HG03571 (cell line): ENCODE results near the gene CFAP410.

Experiments
- ATAC-seq: cut with Tn5 transposase; IDR thresholded peaks from one replicate; pipeline ENCODE4 v1.9.1; 2021; ENCODE audit not compliant: unreplicated experiment

The CFAP410 gene

GRCh38 chr21:44338971-44339910 is at the start of gene CFAP410:
Gene CFAP410 (minus strand): TSS chr21:44339390. CDS start chr21:44339194, 196 bp downstream.
- ATAC-seq: peak; percentile 80

DNA sequence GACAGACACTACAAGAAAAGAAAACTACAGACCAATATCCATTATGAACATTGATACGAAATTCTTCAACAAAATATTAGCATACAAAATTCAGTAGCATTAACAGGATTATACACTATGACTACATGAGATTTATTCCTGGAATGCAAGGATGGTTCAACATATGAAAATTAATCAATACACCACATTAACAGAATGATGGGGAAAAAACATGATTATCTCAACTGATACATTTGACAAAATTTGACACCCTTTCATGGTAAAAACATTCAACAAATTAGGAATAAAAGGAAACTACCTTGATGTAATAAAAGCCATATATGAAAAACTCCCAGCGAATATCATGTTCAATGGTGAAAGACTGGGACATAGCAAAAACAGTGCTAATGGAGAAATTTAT is 45.8 kb upstream of the CFAP410 start:
- ATAC-seq: no peak

GRCh38 chr21:44383216-44383615 is 44.0 kb upstream of the CFAP410 start:
- no peak for ATAC-seq

- ATAC-seq: no peak
Observed at GRCh38 chr21:44382536-44382935, 43.3 kb upstream of the CFAP410 start.

DNA sequence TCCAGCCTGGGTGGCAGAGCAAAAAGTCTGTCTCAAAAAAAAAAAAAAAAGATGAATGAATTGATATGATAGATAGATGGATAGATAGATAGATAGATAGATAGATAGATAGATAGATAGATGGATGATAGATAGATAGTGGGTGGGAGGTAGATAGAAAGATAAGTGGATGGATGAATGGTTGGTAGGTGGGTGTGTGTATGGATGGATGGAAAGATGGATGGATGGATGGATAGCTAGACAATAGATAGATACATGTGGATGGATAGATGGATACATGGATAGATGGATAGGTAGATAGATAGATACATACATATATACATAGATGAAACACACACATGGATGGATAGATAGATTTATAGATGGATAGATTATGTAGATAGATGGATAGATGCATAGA is 42.7 kb upstream of the CFAP410 start:
- no peak for ATAC-seq

DNA sequence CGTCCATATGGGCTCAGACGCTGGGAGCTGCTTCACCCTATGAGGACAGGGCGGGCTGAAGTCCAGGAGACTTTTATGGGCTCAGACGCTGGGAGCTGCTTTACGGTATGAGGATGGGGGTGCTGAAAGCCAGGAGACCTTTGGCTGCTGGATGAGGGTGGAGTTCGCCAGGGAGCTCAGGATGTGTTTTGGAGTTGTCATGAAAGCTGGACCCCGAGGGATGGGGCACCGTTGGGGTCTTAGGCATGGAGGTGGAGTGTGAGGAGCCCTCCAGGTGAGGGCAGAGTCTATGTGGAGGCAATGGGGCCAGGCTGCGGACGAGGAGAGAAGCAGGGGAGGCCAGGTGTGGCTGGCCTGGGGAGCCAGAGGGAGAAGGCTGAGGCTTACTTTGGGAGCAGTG is 41.7 kb upstream of the CFAP410 start:
- no peak for ATAC-seq

GRCh38 chr21:44379991-44380865 is 41.0 kb upstream of the CFAP410 start:
- no peak for ATAC-seq

- ATAC-seq: no peak
Observed at GRCh38 chr21:44379515-44379848, 40.3 kb upstream of the CFAP410 start.

DNA sequence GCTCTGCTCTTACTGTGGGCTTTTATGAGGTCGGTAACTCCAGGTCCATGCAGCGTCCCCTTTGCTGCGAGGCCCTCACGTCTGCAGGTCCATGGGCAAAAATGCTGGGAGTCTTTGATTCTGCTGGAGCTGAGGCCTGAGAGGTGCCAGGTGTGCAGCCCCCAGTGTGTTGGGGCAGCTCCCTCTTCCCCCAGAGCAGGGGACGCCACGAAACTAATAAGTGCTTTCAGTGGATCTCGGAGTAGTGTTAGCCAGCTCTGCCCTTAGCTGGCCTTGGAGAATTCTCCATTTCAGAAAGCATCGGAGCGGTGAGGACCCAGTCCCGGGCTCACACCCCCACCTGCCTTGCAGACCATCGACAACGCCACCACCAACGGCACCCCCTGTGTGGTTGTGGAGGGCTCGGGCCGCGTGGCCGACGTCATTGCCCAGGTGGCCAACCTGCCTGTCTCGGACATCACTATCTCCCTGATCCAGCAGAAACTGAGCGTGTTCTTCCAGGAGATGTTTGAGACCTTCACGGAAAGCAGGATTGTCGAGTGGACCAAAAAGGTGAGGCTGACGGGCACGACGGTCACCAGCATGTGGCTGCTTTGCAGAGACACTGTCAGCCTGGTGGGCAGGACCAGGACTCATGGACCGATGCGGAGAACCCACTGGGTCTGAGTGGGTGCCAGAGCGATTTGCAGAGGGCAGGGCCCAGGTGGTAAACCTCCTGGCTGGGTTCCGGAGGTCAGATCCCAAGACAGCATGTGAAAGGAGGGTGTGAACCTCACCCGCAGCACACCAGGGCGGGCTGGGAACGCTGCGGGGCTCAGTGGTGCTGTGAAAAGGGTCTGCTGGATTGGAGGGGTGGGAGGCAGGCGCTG is 39.7 kb upstream of the CFAP410 start:
- ATAC-seq: no peak

DNA sequence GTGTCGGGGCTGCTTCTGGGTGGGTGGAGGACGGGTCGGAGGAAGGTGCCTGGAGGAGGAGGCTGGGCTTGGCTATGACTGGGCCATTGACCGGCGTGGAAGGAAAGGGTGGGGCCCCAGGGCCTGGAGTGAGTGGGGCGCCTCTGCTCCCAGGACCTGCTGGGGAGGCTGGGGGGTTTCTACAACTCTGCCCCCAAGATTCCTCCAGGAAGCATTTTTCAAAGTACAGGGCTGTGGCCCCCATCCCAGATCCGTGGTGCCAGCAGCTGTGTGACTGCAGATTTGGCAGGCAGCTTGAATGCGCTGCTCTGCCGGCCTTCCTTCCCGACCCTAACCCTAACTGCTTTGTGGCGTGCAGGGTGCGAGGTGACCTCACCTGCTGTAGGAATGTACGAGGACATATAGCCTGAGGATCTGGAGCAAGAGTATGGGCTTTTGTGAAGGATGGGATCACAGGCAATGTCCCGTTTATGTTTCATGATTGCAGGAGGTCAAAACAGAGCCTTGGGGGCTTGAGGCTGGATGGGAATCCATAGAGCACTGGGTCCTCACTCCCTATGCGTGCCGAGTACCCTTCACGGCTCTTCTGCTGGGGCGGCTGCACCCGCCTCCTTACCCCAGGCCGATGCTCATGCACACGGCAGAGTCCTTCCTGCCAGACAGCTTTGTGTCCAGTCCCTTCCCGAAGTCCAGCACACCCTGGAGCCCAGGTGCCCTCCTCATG is 38.9 kb upstream of the CFAP410 start:
- ATAC-seq: no peak

DNA sequence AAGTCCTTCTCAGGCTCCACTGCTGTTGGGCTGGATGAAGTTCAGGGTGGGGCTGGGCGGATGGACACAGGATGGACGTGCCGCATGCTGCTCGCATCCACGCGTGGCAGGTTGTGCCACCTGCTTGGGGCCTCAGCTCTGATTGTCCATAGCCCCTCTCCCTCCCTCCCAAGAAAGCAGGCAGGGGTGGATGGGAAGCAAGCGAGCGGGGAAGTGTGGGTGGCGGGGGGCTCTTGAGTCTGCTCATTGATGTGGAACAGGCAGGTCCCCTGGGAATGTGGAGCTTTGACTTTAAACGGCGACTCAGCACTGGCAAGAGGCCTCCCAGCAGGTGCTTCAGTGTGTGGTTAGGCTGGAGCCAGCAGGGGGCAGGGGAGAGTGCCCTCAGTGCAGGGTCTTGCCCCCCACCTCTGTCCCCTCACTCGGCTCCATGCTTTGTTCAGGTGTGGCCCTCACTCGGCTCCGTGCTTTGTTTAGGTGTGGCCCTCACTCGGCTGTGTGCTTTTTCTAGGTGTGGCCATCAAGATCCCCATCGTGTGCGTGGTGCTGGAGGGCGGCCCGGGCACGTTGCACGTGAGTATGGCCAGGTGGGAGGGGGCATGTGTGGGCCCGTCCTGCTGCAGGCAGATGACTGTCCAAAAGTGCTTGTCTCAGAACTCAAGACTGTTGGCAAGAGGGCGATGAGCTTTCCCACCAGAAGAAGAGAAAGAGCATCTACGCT is 38.2 kb upstream of the CFAP410 start:
- ATAC-seq: no peak

DNA sequence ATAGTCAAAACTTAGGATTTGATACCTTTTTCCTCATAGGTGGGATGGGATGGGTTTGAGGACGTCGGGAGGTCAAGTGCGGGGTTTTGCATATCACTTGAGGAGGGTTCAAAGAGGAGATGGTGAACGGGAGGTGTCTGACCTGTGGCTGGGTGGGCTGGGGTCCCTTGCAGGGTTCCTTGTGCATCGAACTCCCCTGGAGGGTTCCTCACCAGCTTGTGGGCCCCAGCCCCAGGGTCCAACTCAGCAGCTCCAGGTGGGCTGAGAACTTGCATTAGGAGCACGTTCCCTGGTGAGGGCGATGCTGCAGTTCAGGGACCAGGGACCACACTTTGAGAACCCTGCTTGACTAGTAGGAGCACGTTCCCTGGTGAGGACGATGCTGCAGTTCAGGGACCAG is 37.4 kb upstream of the CFAP410 start:
- ATAC-seq: no peak

DNA sequence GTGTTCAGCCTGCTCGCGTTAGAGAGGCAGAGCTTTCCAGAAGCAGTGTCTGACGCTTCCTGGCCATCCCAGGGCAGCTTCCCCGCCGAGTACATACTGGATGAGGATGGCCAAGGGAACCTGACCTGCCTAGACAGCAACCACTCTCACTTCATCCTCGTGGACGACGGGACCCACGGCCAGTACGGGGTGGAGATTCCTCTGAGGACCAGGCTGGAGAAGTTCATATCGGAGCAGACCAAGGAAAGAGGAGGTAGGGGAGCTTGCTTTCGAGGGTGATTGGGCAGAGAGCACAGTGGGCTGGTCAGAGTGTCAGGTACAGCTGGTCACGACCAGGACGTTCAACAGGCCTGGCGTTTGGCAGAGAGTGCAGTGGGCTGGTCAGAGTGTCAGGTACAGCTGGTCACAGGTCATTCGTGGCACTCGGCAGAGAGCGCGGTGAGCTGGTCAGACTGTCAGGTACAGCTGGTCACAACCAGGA is 36.6 kb upstream of the CFAP410 start:
- ATAC-seq: no peak

- ATAC-seq: no peak
Observed at GRCh38 chr21:44375281-44375651, 36.1 kb upstream of the CFAP410 start.

DNA sequence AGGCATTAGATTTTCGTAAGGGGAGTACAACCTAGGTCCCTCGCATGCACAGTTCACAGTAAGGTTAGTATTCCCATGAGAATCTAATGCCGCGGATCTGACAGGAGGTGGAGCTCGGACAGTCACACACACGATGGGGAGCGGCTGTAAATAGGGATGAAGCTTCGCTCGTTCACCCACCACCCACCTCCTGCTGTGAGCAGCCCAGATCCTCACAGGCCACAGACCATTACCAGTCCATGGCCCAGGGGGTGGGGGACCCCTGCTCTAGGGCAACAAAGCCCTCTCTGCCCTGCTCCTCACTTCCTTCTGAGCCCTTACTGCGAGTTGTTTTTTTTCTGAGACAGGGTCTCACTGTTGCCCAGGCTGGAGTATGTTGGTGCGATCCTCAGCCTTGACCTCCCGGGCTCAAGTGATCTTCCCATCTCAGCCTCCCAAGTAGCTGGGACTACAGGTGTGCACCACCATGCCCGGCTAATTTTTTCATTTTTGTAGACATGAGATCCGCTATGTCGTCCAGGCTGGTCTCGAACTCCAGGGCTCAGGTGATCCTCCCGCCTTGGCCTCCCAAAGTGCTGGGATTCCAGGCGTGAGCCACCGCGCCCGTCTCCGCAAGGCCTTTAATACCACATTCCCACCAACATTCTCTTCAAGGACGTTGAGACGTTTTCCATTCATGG is 35.6 kb upstream of the CFAP410 start:
- no peak for ATAC-seq

DNA sequence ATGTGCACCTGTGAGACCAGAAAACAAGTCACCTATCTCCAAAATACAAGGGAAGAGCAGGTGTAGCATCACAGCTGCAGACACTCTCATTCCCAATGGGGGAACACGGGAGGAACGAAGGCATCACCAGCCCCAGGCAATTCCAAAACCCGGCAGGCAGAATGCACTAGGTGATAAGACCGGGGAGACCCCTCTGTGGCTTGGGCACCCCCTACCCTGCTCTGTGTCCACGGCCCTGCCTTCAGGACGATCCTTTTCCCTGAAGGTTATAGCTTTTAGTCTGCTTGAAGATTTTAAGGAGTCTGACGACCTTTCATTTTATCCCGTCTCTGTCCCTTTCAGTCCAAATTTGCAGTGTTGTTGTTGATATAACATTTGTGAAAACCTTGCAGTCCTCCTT is 33.4 kb upstream of the CFAP410 start:
- no peak for ATAC-seq

DNA sequence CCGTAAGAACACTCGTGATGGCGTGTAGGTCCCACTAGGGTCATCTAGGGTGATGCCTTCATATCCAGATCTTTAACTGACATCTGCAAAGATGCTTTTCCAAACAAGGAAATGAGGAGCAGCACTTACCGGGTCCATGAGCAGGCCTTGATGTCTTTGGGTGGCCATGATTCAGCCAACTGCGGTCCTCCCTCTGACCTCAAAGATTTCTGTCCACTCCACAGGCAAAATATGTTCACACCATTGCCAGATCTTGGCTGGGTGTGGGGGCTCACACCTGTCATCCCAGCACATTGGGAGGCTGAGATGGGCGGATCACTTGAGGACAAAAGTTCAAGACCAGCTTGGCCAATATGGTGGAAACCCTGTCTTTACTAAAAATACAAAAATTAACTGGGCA is 32.4 kb upstream of the CFAP410 start:
- no peak for ATAC-seq

DNA sequence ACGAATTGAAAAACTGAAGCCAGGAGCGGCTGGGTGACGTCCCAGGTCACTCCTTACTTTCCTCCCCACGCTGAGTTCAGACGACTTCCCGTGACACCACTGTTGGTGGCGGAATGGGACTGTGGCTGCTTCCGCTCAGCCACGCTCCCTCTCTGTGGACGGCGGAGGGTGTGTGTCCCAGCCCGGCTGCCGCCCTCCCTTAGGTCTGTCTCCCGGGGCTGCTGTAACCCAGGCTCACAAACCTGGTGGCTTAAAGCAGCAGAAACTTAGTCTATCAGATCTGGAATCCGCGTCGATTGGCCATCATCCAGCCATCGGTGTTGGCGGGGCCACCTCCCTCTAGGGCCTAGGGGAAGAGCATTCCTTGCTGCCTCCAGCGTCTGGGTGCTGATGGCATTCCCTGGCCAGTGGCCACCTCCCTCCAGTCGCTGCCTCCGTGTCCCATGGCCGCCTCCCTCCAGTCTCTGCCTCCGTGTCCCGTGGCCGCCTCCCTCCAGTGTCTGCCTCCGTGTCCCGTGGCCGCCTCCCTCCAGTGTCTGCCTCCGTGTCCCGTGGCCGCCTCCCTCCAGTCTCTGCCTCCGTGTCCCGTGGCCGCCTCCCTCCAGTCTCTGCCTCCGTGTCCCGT is 31.7 kb upstream of the CFAP410 start:
- ATAC-seq: no peak
